Ishikawa (cell line): Measurements from ENCODE around the gene CELSR2.

ENCODE experiments used
- CEBPB ChIP-seq: IDR thresholded peaks from 2 replicates; pipeline ENCODE4 v1.6.1; 2012
- CREB1 ChIP-seq: IDR thresholded peaks from 2 replicates; pipeline ENCODE4 v1.6.1; 2012; ENCODE audit warnings: low read depth
- EGR1 ChIP-seq: IDR thresholded peaks from 2 replicates; pipeline ENCODE4 v1.6.1; 2012
- EP300 ChIP-seq: IDR thresholded peaks from 2 replicates; pipeline ENCODE4 v1.6.1; 2012; ENCODE audit warnings: borderline replicate concordance
- FOXM1 ChIP-seq: IDR thresholded peaks from 2 replicates; pipeline ENCODE4 v1.6.1; 2012; ENCODE audit warnings: low read depth, borderline replicate concordance
- MAX ChIP-seq: IDR thresholded peaks from 2 replicates; pipeline ENCODE4 v1.6.1; 2012
- NFIC ChIP-seq: IDR thresholded peaks from 2 replicates; pipeline ENCODE4 v1.6.1; 2012
- RAD21 ChIP-seq: IDR thresholded peaks from 2 replicates; pipeline ENCODE4 v1.6.1; 2012; ENCODE audit warnings: low read depth
- REST ChIP-seq: IDR thresholded peaks from 2 replicates; pipeline ENCODE4 v1.6.1; 2012; ENCODE audit warnings: low read depth, mild to moderate bottlenecking
- TAF1 ChIP-seq: IDR thresholded peaks from 2 replicates; pipeline ENCODE4 v1.6.1; 2012; ENCODE audit warnings: low read depth, mild to moderate bottlenecking
- TCF12 ChIP-seq: IDR thresholded peaks from 2 replicates; pipeline ENCODE4 v1.6.1; 2012; ENCODE audit warnings: low read depth
- YY1 ChIP-seq: IDR thresholded peaks from 2 replicates; pipeline ENCODE4 v1.6.1; 2012; ENCODE audit warnings: low read depth
- ZBTB7A ChIP-seq: IDR thresholded peaks from 2 replicates; pipeline ENCODE4 v1.6.1; 2012; ENCODE audit warnings: low read depth

- no peak for TF ChIP-seq CEBPB
- no peak for TF ChIP-seq EGR1
- TF ChIP-seq EP300: no peak
- TF ChIP-seq TAF1: no peak
- no peak for TF ChIP-seq REST
- no peak for TF ChIP-seq RAD21
- no peak for TF ChIP-seq ZBTB7A
- TF ChIP-seq TCF12: no peak
- TF ChIP-seq MAX: no peak
- TF ChIP-seq CREB1: no peak
- TF ChIP-seq FOXM1: no peak
- no peak for TF ChIP-seq YY1
- no peak for TF ChIP-seq NFIC
These were observed 22.9 kb downstream of the CELSR2 start for GRCh38 chr1:109272021-109272799.
